ENCODE data around the gene METTL9.

- TF ChIP-seq ZNF184 (CRISPR knock-in tag; IDR thresholded peaks at IDR 0.05) = no peak
- no peak for TF ChIP-seq ZC3H11A (IDR thresholded peaks at IDR 0.05; ENCODE audit: low read depth, low read length)
- no peak for TF ChIP-seq E4F1 (CRISPR knock-in tag; IDR thresholded peaks at IDR 0.05; ENCODE audit: borderline replicate concordance)
- TF ChIP-seq CTCF (IDR thresholded peaks at IDR 0.05 in 2 of 3, conservative IDR thresholded peaks at IDR 0.05 in 1 of 3; ENCODE audit: insufficient read depth in 2 of 3, low read depth in 1 of 3, low read length in 3 of 3) = no peak
- no peak for TF ChIP-seq XRCC3 (IDR thresholded peaks at IDR 0.05)
- no peak for TF ChIP-seq ATF2 (CRISPR knock-in tag; IDR thresholded peaks at IDR 0.05)
- no peak for TF ChIP-seq STAT6 (CRISPR knock-in tag; IDR thresholded peaks at IDR 0.05)
- no peak for TF ChIP-seq HIVEP1 (CRISPR knock-in tag; IDR thresholded peaks at IDR 0.05)
- TF ChIP-seq POLR2A (conservative IDR thresholded peaks at IDR 0.05) = no peak
- no peak for TF ChIP-seq TEAD4 (IDR thresholded peaks at IDR 0.05; ENCODE audit: low read length)
- no peak for TF ChIP-seq TEAD4 (CRISPR knock-in tag; IDR thresholded peaks at IDR 0.05; ENCODE audit: borderline replicate concordance)
- no peak for TF ChIP-seq KDM1A (IDR thresholded peaks at IDR 0.05)
- TF ChIP-seq KLF16 (IDR thresholded peaks at IDR 0.05) = no peak
- TF ChIP-seq CHD1 (IDR thresholded peaks at IDR 0.05; ENCODE audit: low read length) = no peak
Measured at GRCh38 chr16:21590287-21590686, 9.1 kb upstream of the METTL9 start.

All from K562 (cell line).